H9 (cell line): ENCODE data around the gene STAC2. TPM values are rescaled to one million over a fixed set of nuclear protein-coding genes. Genes with fewer than 3 reads are reported as not detected.

Experiments
- DNase-seq: peaks from one replicate; pipeline ENCODE4 v3.0.0-alpha.2; 2017
- H2AFZ ChIP-seq: one replicate; pipeline ENCODE4 v1.6.1; 2013; ENCODE audit warnings: mild to moderate bottlenecking, low read length, control low read depth, moderate library complexity
- H2AK5ac ChIP-seq: 2 replicates; pipeline ENCODE4 v1.6.1; 2013; ENCODE audit warnings: low read length, control low read depth, mixed read lengths; ENCODE audit not compliant: insufficient read length
- H2BK120ac ChIP-seq: one replicate; pipeline ENCODE4 v1.6.1; 2013; ENCODE audit warnings: low read depth, mild to moderate bottlenecking, low read length, control low read depth, inconsistent platforms; ENCODE audit not compliant: poor library complexity, severe bottlenecking
- H2BK12ac ChIP-seq: 2 replicates; pipeline ENCODE4 v1.6.1; 2013; ENCODE audit warnings: low read length, control low read depth, mixed read lengths, low read depth; ENCODE audit not compliant: insufficient read length
- H2BK15ac ChIP-seq: 2 replicates; pipeline ENCODE4 v1.6.1; 2013; ENCODE audit warnings: low read depth, low read length, control low read depth
- H2BK20ac ChIP-seq: one replicate; pipeline ENCODE4 v1.6.1; 2013; ENCODE audit warnings: low read depth, mild to moderate bottlenecking, low read length, control low read depth, inconsistent platforms; ENCODE audit not compliant: poor library complexity, severe bottlenecking
- H2BK5ac ChIP-seq: 2 replicates; pipeline ENCODE4 v1.6.1; 2013; ENCODE audit warnings: low read length, control low read depth, mixed read lengths; ENCODE audit not compliant: insufficient read length
- H3K14ac ChIP-seq: 2 replicates; pipeline ENCODE4 v1.6.1; 2013; ENCODE audit warnings: low read length, control low read depth; ENCODE audit not compliant: insufficient read depth
- H3K18ac ChIP-seq: 2 replicates; pipeline ENCODE4 v1.6.1; 2013; ENCODE audit warnings: low read depth, mild to moderate bottlenecking, mixed read lengths, low read length, control low read depth; ENCODE audit not compliant: insufficient read length
- H3K23ac ChIP-seq: 2 replicates; pipeline ENCODE4 v1.6.1; 2013; ENCODE audit warnings: low read length, control low read depth, mixed read lengths, low read depth; ENCODE audit not compliant: insufficient read length
- H3K23me2 ChIP-seq: 2 replicates; pipeline ENCODE4 v1.6.1; 2013; ENCODE audit warnings: low read depth, mild to moderate bottlenecking, mixed read lengths, low read length, control low read depth; ENCODE audit not compliant: insufficient read length, poor library complexity, severe bottlenecking
- H3K27ac ChIP-seq: 2 replicates; pipeline ENCODE4 v1.5.1; 2013; ENCODE audit warnings: low read length, control low read depth, mixed read lengths, low read depth; ENCODE audit not compliant: insufficient read length
- H3K27me3 ChIP-seq: 2 replicates; pipeline ENCODE4 v1.6.1; 2013; ENCODE audit warnings: low read length, control low read depth, inconsistent platforms; ENCODE audit not compliant: insufficient read depth
- H3K4ac ChIP-seq: 2 replicates; pipeline ENCODE4 v1.6.1; 2013; ENCODE audit warnings: low read depth, mild to moderate bottlenecking, control low read depth, inconsistent platforms, low read length, moderate library complexity
- H3K4me1 ChIP-seq: 2 replicates; pipeline ENCODE4 v1.6.1; 2013; ENCODE audit warnings: low read length, control low read depth, inconsistent platforms; ENCODE audit not compliant: insufficient read depth
- H3K4me2 ChIP-seq: 2 replicates; pipeline ENCODE4 v1.6.1; 2013; ENCODE audit warnings: low read length, control low read depth, mixed read lengths; ENCODE audit not compliant: insufficient read length, insufficient read depth
- H3K56ac ChIP-seq: 2 replicates; pipeline ENCODE4 v1.6.1; 2013; ENCODE audit warnings: low read depth, mild to moderate bottlenecking, mixed read lengths, low read length, control low read depth; ENCODE audit not compliant: insufficient read length
- H3K79me1 ChIP-seq: 2 replicates; pipeline ENCODE4 v1.6.1; 2013; ENCODE audit warnings: low read depth, mild to moderate bottlenecking, moderate library complexity, low read length, control low read depth, inconsistent platforms; ENCODE audit not compliant: insufficient read depth, poor library complexity, severe bottlenecking
- H3K79me2 ChIP-seq: 2 replicates; pipeline ENCODE4 v1.6.1; 2013; ENCODE audit warnings: low read length, control low read depth, inconsistent platforms; ENCODE audit not compliant: insufficient read depth
- H3K9ac ChIP-seq: 2 replicates; pipeline ENCODE4 v1.6.1; 2013; ENCODE audit warnings: low read length, control low read depth, mixed read lengths; ENCODE audit not compliant: insufficient read length; ENCODE audit errors: extremely low read depth
- H3K9me3 ChIP-seq: one replicate; pipeline ENCODE4 v1.6.1; 2013; ENCODE audit warnings: low read depth, low read length, inconsistent platforms; ENCODE audit not compliant: control insufficient read depth
- H3T11ph ChIP-seq: one replicate; pipeline ENCODE4 v1.6.1; 2013; ENCODE audit warnings: mild to moderate bottlenecking, low read length, control low read depth, inconsistent platforms
- H4K20me1 ChIP-seq: one replicate; pipeline ENCODE4 v1.6.1; 2013; ENCODE audit not compliant: control insufficient read depth, insufficient read length, insufficient read depth
- H4K5ac ChIP-seq: 2 replicates; pipeline ENCODE4 v1.6.1; 2013; ENCODE audit warnings: low read depth, mild to moderate bottlenecking, mixed read lengths, low read length, control low read depth; ENCODE audit not compliant: insufficient read length
- H4K8ac ChIP-seq: replicated peaks from 2 replicates; pipeline ENCODE4 v1.6.1; 2013; ENCODE audit warnings: low read length, control low read depth, mixed read lengths, low read depth; ENCODE audit not compliant: insufficient read length
- H4K91ac ChIP-seq: 2 replicates; pipeline ENCODE4 v1.6.1; 2013; ENCODE audit warnings: low read depth, mild to moderate bottlenecking, moderate library complexity, mixed read lengths, low read length, control low read depth; ENCODE audit not compliant: insufficient read length
- H3K27ac Mint-ChIP-seq, 3 experiments: 2 replicates in 2 of 3; 3 replicates in 1 of 3; pipeline ENCODE4 v1.8.0; 2020 to 2021; ENCODE audit warnings: mixed read lengths in 3 of 3, mild to moderate bottlenecking in 1 of 3, moderate library complexity in 1 of 3
- H3K27me3 Mint-ChIP-seq: 2 replicates; pipeline ENCODE4 v1.8.0; 2021; ENCODE audit warnings: low read depth, mild to moderate bottlenecking, moderate library complexity, mixed read lengths
- H3K36me3 Mint-ChIP-seq, 3 experiments: 2 replicates in 2 of 3; 3 replicates in 1 of 3; pipeline ENCODE4 v1.8.0; 2020 to 2021; ENCODE audit warnings: low read depth in 3 of 3, mixed read lengths in 3 of 3; ENCODE audit not compliant: insufficient read depth in 1 of 3
- H3K4me1 Mint-ChIP-seq, 2 experiments: 2 replicates each; pipeline ENCODE4 v1.8.0; 2020; ENCODE audit warnings: mixed read lengths in 2 of 2
- H3K4me3 Mint-ChIP-seq, 2 experiments: 2 replicates in 1 of 2; 3 replicates in 1 of 2; pipeline ENCODE4 v1.8.0; 2020 to 2021; ENCODE audit warnings: mild to moderate bottlenecking in 2 of 2, mixed read lengths in 2 of 2, moderate library complexity in 1 of 2
- H3K9me3 Mint-ChIP-seq, 2 experiments: 2 replicates in 1 of 2; 3 replicates in 1 of 2; pipeline ENCODE4 v1.8.0; 2020; ENCODE audit warnings: mild to moderate bottlenecking in 2 of 2, mixed read lengths in 2 of 2, moderate library complexity in 1 of 2
- WGBS: extraction: QIAGEN DNeasy Blood & Tissue Kit; methylation state at CpG from one replicate; pipeline ENCODE4 v1.1.7; 2013; ENCODE audit warnings: missing lambda C conversion rate, low lambda C conversion rate, mixed read lengths; ENCODE audit not compliant: insufficient read length; ENCODE audit errors: extremely low coverage; 5-methylcytosine and 5-hydroxymethylcytosine counted together
- total RNA-seq: library from RNA; stranded (reverse); gene quantifications from 2 replicates; pipeline ENCODE4 v1.2.1, GENCODE V29; 2021
- TF ChIP-seq, protein P1 (sequence below): fragments of 200-600 bp; sonication (generic); conservative IDR thresholded peaks from 3 replicates; pipeline ENCODE4 v1.8.0; 2021; ENCODE audit warnings: antibody characterized with exemption, mild to moderate bottlenecking

STAC2 gene
- total RNA-seq, 1 experiment from 2014 or later: 2.5 TPM

DNA sequence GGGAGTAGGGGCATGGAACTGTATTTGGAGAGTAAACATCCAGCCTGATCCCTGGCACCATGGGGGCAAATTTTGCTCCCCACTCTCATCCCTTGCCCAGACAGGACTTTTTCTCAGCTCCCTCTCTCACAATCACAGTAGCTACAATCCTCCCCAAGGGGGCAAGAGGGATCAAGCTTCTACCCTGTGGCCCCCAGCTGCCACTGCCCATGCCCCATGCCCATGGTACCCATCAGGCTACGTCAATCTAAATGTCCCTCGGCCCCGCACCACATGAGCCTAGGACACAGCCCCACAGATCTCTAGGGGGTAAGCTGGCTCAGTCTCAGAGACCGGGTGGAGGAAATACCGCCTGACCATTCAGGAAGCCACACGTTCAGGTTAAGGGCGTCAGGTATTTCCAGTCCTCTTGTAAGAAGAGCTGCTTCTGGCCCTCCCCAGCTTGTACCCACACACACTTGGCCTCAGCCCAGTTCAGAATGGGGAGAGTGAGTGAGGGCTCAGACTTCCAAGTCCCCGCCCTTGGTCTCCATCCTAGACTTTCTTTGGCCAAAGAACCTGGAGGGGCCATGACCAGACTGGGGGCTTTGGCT, 30.1 kb downstream of the STAC2 start:
- peaks cover 0 to 7% of the 10 kb centered on the region in 2 experiments; a peak in 1 of 5 replicates for H3K9me3 Mint-ChIP-seq
- no CpG with 5 or more reads among the region's 8 CpGs for WGBS
- TF ChIP-seq, protein P1, sequence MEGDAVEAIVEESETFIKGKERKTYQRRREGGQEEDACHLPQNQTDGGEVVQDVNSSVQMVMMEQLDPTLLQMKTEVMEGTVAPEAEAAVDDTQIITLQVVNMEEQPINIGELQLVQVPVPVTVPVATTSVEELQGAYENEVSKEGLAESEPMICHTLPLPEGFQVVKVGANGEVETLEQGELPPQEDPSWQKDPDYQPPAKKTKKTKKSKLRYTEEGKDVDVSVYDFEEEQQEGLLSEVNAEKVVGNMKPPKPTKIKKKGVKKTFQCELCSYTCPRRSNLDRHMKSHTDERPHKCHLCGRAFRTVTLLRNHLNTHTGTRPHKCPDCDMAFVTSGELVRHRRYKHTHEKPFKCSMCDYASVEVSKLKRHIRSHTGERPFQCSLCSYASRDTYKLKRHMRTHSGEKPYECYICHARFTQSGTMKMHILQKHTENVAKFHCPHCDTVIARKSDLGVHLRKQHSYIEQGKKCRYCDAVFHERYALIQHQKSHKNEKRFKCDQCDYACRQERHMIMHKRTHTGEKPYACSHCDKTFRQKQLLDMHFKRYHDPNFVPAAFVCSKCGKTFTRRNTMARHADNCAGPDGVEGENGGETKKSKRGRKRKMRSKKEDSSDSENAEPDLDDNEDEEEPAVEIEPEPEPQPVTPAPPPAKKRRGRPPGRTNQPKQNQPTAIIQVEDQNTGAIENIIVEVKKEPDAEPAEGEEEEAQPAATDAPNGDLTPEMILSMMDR: no peak
- no peak overlapping the region for H2BK12ac ChIP-seq
- no peak overlapping the region for H3K27ac ChIP-seq
- H3K4me2 ChIP-seq: peak overlapping the region; percentile 68
- H3K27ac Mint-ChIP-seq: peak overlapping the region in 1 of 3 experiments; percentile 86; a peak in 3 of 7 replicates
- no peak overlapping the region for H2BK5ac ChIP-seq
- no peak overlapping the region for H4K5ac ChIP-seq
- no peak overlapping the region for H3K23ac ChIP-seq
- H3K23me2 ChIP-seq: peaks cover 15% of the 10 kb centered on the region
- peaks cover 4% of the 10 kb centered on the region; the same call in 1 of the 2 replicates for H3K4me1 ChIP-seq
- H4K20me1 ChIP-seq: peaks cover 4% of the 10 kb centered on the region
- DNase-seq: peak; percentile 46
- H3K79me1 ChIP-seq: peaks cover 4% of the 10 kb centered on the region
- no peak overlapping the region for H2AFZ ChIP-seq
- no peak overlapping the region for H3K56ac ChIP-seq
- peaks cover 30 to 45% of the 10 kb centered on the region in 2 experiments for H3K4me1 Mint-ChIP-seq
- no peak overlapping the region for H2BK20ac ChIP-seq
- H3K27me3 Mint-ChIP-seq: no peaks in the 10 kb centered on the region
- no peak overlapping the region for H3K14ac ChIP-seq
- H3K18ac ChIP-seq: no peak overlapping the region
- no peak overlapping the region for H4K91ac ChIP-seq
- no peaks in the 10 kb centered on the region for H3K9me3 ChIP-seq
- no peak overlapping the region for H3T11ph ChIP-seq
- H4K8ac ChIP-seq: no peak overlapping the region
- peak overlapping the region; percentile 98 for H3K4me3 Mint-ChIP-seq
- H3K36me3 Mint-ChIP-seq: peaks cover 14 to 37% (median 31%) of the 10 kb centered on the region in 3 experiments
- no peak overlapping the region for H3K4ac ChIP-seq
- H2BK120ac ChIP-seq: no peak overlapping the region
- H3K79me2 ChIP-seq: peaks cover 9% of the 10 kb centered on the region; the same call in 1 of the 2 replicates
- H3K9ac ChIP-seq: no peak overlapping the region
- H2BK15ac ChIP-seq: no peak overlapping the region
- H3K27me3 ChIP-seq: peaks cover 4% of the 10 kb centered on the region; the same call in 1 of the 2 replicates
- no peak overlapping the region for H2AK5ac ChIP-seq
